HL-60/S4 (cell line): ENCODE data around the gene PAQR9.

Source experiments
- in situ Hi-C: fragments of 300-500 bp; cut with MboI; formaldehyde crosslinking; loops from 2 replicates; pipeline ENCODE4 v1.14.3; 2022; ENCODE audit warnings: low sequenced_read_pairs

PAQR9 gene

DNA sequence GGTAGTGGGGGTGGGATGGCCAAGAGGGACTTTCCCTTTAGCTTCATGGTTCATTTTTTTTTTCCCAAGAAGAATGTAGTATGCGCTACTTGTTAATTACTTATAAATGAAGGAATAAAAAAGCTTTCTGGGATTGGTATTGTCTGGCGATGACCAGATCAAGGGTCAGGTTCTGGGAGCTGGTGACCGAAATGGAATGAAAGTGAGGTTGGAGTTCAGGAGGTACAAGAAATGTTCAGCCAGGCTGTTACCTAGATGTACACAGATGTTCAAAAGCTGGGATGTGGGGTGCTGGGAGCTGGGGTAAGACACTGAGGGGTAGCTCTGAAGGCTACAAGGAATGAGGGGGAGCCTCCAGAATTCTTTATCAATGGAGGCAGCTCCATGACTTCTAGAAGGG lies 20.8 kb upstream of the PAQR9 start:
- in situ Hi-C loops, result no loop called here

DNA sequence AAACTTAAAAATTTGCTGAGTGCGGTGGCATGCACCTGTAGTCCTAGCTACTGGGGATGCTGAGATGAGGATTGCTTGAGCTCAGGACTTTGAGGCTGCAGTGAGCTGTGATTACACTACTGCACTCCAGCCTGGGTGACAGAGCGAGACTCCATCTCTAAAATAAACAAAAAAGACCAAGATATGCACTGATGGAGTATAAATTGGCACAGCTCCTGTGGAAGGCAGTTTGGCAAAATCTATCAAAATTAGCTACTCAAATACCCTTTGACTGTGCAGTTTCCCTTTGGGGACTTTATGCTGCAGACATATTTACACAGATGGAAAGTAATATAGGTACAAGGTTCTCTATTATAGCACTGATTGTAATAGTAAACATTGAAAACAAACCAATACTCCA lies 19.8 kb upstream of the PAQR9 start:
- in situ Hi-C loops, result no loop called here

DNA sequence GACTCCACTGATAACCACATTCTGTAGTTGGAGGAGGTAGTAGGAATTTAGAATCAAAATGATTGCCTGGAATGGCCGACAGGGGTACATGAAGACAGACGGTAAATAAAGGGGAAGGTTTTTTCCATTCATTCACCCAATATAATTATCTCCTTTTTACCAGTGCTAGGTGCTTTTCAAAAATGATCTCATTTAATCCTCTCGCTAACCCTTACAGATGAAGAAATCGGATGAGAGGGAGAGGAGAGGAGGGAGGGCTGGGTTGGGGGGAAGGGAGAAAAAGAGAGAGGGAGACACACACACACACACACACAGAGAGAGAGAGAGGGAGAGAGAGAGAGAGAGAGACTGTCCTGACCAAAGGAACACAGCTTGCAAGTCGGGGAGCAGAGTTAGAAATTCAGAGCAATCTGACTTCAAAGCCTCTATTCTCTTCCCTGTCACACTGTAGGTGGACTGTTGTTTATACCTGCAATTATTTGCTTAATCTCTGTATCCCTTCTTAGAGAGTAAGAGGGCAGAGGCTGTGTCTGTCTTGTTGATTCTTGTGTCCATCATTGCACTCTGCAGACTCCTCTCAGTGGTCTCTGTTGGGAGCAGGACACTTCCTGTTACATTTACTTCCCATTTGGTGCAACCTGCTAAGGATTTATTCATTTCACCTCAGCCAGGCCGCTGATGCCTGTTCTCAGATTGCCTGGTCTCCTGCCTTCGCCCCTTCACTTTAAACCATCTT lies 18.7 kb upstream of the PAQR9 start:
- in situ Hi-C loops, result no loop called here

DNA sequence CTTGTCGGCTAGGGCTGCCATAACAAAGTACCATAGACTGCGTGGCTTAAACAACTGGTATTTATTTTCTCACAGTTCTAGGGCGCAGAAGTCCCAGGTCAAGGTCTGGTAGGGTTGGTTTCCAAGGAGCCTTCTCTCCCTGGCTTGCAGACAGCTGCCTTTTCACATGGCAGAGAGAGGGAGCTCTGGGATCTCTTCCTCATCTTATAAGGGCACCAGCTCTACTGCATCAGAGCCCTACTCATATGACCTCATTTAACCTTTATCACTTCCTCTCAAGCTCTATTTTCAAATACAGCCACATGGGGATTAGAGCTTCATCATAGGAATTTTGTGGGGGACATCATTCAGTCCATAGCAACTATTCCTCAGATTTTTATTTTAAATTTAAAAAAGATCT lies 17.6 kb upstream of the PAQR9 start:
- in situ Hi-C loops, result no loop called here

DNA sequence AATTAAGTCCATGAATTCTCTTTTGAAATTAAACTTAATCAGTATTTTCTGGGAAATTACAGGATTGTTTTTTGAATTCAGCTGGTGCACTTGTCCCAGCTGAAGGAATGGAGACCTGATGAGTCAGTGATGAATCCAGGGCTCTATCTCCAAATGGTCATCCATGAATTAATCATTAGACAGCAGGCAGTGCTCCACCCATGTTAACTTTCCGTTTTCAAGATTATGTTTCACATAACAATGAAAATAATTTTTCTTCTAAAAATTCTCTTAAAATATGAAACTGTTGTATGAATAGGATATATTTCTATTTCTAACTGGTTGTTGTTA lies 13.9 kb upstream of the PAQR9 start:
- in situ Hi-C loops, result no loop called here

DNA sequence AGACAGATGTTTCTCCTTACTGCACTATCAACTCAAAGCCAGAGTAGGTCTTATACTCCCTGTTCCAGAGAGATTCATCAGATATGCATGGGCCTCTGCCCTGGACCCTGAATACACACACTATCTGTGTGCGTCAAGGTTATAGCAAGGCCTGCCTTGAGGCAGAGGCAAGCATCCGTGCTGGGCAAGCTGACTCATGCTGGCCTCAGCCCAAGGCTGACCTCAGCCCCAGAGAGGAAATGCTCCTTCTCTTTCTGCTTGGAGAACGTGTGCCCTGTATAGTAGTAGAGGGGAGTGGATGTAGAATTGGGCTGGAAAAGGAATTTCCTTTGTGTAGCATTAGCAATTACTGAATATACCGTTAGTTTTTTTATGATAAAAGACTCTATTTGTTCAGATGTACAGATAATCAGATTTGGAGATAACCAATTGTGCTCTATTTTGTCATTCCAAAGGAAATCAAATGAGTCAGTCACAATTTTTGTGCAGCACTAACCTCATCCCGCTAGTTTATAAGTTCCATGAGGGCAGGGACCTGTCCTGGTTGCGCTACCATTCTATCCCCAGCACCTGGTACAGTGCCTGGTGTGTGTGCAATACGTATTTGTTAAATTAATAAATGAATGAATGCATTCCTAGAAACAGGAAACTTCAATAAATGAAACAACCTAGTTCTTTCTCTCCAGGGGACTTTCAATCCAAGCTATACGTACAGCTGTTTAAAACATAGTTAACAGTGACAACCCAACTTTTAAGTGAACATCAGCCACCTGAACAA lies 13.3 kb upstream of the PAQR9 start:
- in situ Hi-C loops, result no loop called here

DNA sequence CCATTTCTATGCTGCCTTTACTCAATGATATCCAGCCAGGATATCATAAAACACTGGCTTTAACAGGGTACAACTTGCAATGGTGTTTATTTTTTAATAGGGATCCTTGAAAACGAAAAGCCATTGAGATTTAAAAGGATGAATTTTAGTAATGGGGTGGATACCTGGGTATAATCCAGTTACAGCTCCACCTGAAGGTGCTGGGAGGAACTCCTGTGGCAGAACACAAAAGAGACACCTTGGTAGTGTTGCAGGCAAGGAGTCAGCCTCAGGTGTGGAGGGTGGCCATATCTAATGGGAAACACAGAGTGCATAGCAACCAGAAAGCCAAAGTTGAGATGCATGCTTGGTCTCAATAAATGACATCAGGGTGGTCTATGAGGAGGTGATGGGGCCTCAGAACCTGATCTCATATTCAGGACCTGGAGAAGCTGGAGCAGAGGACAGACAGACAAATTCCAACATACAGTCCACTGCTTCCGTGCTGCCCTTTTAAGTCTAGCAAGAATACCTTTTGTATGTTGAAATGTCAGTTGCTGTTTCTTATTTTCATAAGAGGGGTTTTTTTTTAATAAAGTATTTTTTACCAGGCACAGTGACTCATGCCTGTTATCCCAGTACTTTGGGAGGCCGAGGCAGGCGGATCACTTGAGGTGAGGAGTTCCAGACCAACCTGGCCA lies 12.0 kb upstream of the PAQR9 start:
- in situ Hi-C loops, result no loop called here

DNA sequence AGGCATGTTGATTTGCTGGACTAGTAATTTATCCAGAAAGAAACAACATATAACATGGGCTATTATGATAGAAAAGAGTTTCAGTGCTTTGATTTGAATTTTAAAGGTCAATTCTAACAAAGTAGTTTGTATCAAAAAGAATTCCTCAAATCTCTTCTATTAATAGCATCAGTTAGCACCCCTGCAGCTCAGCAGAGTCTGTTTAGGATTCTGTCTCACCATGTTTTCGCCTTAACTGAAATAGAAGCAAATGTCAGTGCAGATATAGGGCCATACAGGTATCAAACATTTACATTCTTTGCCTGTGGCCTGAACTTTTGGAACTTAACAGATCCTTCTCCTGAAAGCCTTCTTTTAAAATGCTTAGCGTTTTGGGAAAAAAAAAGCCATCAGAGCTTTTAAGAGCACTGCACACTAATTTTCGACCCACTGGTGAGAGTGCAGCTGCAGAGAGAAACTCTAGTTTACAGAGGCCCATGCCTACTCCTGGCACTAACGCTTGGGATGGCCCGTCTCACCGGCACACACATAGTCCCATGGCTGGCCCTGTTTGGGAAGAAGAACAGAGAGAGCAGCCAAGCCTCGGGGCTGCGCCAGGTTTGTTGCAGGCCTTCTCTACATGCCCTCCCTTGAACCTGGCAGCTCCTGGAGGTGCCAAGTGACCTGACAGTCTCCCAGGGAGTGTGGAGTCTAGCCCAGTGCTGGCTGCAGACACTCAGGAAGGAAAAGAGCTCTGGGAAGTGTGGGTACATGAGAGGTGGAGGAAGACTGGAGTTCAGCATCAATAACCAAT lies 9.9 kb upstream of the PAQR9 start:
- in situ Hi-C loops, result no loop called here

DNA sequence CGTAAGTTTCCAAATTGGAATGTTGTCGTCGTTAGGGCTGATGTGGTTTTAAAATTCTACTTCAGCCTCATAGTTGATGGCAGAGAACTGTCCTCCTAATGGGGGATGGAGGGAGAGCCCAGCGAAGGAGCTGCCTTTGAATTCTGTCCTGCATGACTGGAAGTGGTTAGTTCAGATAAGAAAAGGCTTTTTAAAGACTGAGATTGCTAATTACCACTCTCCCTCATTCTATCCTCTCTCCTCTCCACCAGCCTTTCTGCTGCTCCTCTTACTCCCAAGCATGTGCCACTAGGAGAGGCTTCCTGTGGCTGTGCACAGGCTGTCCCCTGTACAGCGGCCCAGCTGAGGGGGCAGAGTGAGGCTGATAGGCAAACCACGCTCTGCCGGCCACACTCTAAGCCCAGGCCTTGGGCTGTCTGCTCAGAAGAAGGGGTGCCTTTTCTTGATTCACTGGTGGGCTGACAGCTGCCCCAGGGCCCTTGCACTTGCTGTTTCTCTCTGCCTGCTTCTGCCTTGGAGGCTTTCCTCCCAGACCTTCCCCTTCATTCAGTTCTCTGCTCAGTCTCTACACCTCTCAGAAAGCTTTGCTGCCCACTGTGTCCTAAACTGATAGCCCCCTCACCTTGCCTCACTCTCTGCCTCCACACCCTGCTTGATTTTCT lies 8.7 kb upstream of the PAQR9 start:
- in situ Hi-C loops, result no loop called here

DNA sequence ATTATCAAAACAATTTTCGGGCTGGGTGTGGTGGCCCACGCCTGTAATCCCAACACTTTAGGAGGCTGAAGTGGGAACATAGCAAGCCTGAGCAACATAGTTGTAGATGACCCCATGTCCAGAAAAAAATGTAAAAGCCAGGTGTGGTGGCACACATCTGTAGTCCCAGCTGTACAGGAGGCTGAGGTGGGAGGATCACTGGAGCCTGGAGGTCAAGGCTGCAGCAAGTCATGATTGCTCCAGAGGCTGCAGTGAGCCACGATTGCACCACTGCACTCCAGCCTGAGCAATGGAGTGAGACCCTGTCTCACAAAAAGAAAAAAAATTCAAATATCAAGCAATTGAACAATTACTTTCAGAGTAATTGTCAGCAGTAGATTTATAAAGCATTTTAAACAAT lies 8.0 kb upstream of the PAQR9 start:
- in situ Hi-C loops, result no loop called here

DNA sequence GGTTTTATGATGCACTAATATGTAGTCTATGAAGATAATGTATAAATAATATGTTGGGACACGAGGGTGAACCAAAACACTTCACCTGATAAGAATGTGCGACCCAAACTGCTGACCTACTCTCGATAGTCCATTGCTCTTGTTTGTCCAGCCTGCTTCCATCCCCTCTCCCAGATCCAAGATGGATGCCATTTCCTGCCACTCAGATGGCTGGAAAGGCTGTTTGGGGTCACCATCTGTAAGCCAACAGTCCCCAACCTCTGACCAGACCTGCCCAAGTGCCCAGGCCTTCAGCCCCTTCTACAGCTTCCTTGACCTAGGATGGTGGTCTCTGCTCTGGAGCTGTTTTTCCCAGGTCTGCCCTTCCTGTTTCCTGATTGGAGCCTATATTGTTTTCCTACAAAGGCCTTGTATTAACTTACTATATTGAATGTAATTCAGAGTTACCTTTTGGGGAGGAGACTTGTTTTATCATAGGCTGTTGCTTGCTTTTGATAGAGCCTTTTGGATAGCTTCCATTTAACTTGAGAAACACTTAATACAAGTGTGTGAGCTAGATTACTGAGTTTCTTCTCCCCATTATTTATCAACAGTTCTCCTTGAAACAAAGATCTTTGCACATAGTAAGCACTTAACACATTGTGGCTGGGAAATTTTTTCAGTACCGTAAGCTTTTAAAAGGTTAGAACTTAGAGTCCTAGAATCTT lies 5.0 kb upstream of the PAQR9 start:
- in situ Hi-C loops, result no loop called here

DNA sequence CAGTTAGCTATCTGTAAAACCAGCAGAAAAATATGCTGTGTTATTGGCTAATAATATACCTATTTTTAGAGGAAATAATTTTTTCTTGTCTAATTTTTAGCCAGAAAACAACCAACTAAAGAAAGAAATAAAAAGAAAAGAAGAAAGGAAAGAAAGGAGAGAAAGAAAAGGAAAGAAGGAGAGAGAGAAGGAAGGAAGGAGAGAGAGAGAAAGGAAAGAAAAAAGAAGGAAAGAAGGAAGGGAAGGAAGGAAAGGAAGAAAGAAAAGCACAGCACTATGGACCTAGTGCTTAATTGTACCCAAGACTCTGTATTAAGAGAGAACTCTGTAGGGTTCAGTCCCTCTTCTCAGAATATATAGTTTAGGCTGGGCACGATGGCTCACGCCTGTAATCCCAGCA lies 3.3 kb upstream of the PAQR9 start:
- in situ Hi-C loops, result no loop called here

DNA sequence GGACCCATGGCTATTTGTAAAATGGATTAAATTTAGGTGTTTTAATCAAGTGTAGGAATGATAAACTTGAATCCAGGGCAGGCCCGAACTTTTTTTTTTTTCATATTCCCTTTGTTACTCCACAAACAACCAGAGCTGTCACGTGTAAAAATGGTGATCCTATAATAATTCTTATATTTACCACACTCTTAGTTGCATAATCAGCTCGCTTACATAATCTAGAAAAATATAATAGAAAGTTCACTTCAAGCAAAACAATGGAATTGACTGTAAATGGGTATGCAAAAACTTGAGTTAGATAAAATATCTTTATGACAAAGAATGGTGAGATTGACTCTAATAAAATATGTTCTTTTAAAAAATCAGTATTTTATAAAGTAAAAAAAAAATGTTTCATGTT lies 2.1 kb upstream of the PAQR9 start:
- in situ Hi-C loops, result no loop called here

DNA sequence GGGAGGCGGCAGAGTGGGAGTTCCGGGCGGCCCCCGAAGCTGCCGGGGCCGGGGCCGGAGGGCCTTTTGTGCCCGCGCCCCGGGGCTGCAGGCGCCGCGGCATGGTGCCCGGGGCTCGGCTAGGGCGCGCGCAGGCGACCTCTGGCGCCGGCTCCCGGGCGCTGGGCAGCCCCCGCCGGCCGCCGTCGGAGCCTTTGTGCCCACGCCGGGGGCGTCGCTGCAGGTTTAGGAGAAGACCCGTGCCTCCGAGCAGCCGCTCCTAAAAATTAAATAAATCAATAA lies 299 bp downstream of the PAQR9 start:
- in situ Hi-C loops, result no loop called here

DNA sequence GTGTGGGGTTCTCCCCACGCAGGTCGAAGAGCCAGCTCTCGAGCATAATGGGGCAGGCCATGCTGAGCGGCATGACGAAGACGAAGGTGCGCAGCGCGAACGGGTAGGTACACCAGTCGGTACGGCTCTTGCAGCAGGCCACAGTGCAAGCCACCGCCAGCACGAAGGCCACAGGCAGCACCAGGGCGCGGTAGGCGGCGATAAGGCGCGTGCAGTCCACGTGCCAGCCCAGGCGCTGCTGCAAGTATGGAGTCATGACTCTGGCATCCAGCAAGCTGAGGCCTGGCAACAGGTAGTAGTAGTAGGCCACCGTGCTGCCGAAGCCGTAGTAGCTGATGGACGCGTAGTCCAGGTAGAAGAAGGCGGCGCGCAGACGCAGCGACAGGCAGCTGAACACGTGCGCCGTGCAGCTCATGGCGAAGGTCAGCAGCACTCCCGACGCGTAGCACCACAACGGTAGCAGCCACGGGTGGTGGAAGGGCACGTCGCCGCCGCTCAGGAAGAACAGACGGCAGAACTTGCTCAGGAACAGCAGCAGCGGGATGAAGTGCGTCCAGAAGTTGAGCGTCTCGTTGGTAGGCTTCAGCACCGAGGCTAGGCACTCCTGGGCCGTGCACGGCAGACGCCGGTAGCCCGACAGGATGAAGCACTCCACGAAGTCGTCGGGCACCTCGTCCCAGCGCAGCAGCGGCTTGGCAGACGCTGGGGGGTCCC lies 797 bp downstream of the PAQR9 start:
- in situ Hi-C loops, result no loop called here

DNA sequence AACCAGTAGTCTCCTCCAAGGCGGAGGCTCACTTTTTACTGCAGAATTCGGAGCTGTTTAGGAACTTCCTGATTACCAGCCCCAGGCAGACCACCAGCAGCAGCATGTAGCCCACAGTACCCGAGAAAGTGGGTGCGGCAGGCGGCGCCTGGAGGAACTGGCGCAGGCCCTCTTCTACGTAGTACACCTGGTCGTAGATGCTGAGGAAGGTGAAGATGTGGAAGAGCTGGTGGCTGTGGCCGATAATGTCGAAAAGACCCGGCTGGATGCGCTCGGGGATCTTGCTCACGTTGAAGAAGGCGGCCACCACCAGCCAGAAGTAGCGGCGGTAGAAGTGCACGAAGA lies 1.3 kb downstream of the PAQR9 start:
- in situ Hi-C loops, result no loop called here

DNA sequence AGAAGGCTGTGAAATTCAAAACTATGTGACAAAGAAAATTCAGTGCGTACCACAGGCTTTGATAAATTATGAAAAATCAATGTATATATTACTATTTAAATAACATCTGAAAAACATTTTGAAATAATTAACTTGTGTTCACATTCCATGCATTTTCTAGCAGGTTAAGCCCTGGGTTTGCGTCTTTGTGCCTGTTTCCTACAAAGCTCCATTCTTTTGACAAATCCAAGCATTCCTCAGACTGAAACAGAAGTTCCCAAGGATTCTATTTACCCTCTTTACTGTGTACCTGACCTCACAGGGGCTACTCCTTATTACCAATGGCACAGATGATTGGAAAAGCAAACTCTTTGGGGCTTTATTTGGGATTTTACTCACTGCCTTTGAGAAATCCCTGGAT lies 1.9 kb downstream of the PAQR9 start:
- in situ Hi-C loops, result no loop called here

DNA sequence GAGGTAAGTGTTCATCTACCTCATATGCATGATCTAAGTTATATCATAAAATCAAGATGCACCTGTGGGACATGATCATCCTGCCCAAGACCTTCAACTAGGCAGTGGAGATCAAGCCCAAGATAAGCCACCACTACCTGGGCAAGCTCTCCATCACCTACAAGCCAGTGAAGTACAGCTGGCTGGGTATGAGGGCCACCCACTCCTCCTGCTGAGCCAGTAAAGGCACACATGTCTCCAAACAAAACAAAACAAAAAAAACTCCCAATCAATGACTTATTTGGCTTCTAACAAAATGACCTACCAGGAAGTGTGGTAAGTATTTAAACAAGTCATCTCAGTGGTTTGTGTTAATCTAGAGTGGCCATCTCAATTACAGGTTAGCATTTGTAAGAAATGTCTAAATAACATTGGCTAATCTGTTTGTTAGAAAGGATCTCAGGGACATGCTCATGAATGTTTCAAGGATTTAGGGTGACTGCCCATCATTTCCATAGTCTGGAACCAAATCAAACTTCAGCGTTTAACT lies 3.1 kb downstream of the PAQR9 start:
- in situ Hi-C loops, result no loop called here

DNA sequence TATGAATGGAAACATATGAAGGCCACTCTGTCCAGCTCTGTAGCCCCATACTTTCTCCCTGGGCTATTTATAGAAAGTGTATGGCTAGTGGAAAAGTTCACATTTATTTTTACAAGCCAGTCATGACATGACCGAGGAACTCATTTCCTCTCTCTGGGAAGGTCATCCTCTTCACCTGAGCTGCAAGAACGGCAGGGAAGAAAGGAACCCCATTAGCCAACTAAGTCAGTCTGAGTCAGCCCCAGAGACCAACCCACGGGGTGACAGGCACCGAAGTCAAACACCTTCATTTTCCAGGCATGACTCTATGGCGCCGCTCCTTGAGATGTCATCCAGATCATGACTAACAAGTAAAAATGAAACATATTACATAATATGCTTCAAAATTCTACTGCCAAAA lies 4.8 kb downstream of the PAQR9 start:
- in situ Hi-C loops, result no loop called here

DNA sequence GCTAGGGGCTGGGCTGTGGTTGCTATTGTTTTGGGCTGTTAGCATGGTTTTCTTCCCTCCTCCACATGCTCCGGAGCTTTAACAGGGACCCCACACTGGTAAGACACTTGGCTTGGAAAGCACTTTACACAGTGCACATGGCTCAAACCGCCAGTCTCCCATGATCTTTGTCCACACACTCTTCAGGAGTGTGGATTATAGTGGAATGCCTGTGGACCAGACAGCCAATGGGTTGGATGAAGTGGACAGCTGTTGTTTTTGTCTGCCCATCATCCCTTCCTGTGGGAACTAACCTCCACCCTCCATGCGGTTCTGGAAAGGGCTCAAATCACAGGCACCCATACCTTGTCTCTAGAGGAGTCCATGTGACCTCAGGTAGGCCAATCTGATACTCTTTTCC lies 10.0 kb downstream of the PAQR9 start:
- in situ Hi-C loops, result no loop called here
